HG03060 (cell line): ENCODE results near the gene FLT4.
"Not testable (repeated sequence)": the region's sequence is repeated elsewhere in the genome, so short reads cannot be mapped to it uniquely, and the experiment has no call there.

Experiments used
- ATAC-seq: cut with Tn5 transposase; IDR thresholded peaks from one replicate; pipeline ENCODE4 v1.9.1; 2021; ENCODE audit warnings: low read depth, moderate number of reproducible peaks; ENCODE audit not compliant: unreplicated experiment

Gene FLT4

GRCh38 chr5:180649297-180650039 is at the start of gene FLT4:
Gene FLT4 (minus strand): TSS chr5:180649600. CDS start chr5:180649545, 55 bp downstream.
- ATAC-seq, result no peak

- ATAC-seq, result no peak
These were observed 49.6 kb upstream of the FLT4 start for GRCh38 chr5:180699042-180699441.

- no peak for ATAC-seq
These were observed 46.7 kb upstream of the FLT4 start for GRCh38 chr5:180696116-180696515.

- ATAC-seq, result no peak
These were observed 43.0 kb upstream of the FLT4 start for GRCh38 chr5:180692429-180692828.

GRCh38 chr5:180691046-180691445 is 41.6 kb upstream of the FLT4 start:
- no peak for ATAC-seq

GRCh38 chr5:180690562-180690961 is 41.2 kb upstream of the FLT4 start:
- no peak for ATAC-seq

- no peak for ATAC-seq
These were observed 40.4 kb upstream of the FLT4 start for GRCh38 chr5:180689775-180690174.

GRCh38 chr5:180689071-180689694 is 39.8 kb upstream of the FLT4 start:
- ATAC-seq, result no peak

- ATAC-seq, result no peak
These were observed 39.1 kb upstream of the FLT4 start for GRCh38 chr5:180688330-180689070.

GRCh38 chr5:180686799-180687198 is 37.4 kb upstream of the FLT4 start:
- ATAC-seq, result not testable (repeated sequence)

- ATAC-seq, result no peak
These were observed 35.3 kb upstream of the FLT4 start for GRCh38 chr5:180684623-180685161.

- ATAC-seq, result no peak
These were observed 34.0 kb upstream of the FLT4 start for GRCh38 chr5:180683220-180683922.

- no peak for ATAC-seq
These were observed 33.2 kb upstream of the FLT4 start for GRCh38 chr5:180682560-180682959.

GRCh38 chr5:180682008-180682407 is 32.6 kb upstream of the FLT4 start:
- ATAC-seq, result not testable (repeated sequence)

- ATAC-seq, result not testable (repeated sequence)
These were observed 28.9 kb upstream of the FLT4 start for GRCh38 chr5:180678319-180678718.

- ATAC-seq, result no peak
These were observed 25.7 kb upstream of the FLT4 start for GRCh38 chr5:180675036-180675635.

- ATAC-seq, result not testable (repeated sequence)
These were observed 24.7 kb upstream of the FLT4 start for GRCh38 chr5:180674090-180674475.

GRCh38 chr5:180673371-180674089 is 24.1 kb upstream of the FLT4 start:
- ATAC-seq, result no peak

- ATAC-seq, result not testable (repeated sequence)
These were observed 22.6 kb upstream of the FLT4 start for GRCh38 chr5:180671958-180672524.
